AG10803 (cell line): Measurements from ENCODE around the gene SH3TC1.

ENCODE experiments used
- DNase-seq: peaks from one replicate; pipeline ENCODE4 v3.0.0; 2010; ENCODE audit warnings: low read depth
- H3K4me3 ChIP-seq: 2 replicates; pipeline ENCODE4 v1.5.1; 2011; ENCODE audit warnings: mild to moderate bottlenecking, low read length, control low read depth
- TF ChIP-seq, protein P1 (sequence below): conservative IDR thresholded peaks from 2 replicates; pipeline ENCODE4 v1.5.1; 2011; ENCODE audit warnings: mild to moderate bottlenecking, low read length, control low read depth, inconsistent platforms

SH3TC1 gene

DNA sequence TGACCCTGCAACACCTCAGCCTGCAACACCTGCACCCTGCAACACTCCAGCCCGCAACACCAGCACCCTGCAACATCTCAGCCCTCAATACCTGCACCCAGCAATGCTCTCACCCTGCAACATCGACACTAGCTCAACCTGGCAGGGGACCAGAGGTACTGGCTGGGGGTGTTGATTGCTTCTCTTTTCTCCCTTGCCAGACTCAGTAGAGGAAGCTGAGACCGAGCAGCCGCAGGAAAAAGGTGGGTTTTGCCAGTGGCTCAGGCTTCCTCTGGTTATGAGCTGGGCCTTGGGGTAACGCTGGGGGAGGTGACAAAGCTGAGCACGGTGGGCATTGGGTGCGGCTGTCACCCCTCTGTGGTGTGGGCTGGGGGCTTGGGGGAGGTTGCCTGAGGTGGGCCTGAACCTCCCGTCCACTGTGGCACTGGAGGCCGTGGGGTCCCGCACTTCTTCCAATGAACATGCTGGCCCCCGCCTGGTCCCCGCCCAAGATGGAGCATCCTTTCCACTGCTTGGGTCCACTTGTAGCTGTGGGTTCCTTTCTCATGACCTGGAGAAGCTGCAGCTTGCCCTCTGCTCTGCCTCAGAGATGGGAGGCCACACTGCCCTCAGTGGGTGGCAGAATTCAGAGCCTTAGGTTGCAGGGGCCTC is 26.0 kb downstream of the SH3TC1 start:
- H3K4me3 ChIP-seq = no peak overlapping the region
- TF ChIP-seq, protein P1, sequence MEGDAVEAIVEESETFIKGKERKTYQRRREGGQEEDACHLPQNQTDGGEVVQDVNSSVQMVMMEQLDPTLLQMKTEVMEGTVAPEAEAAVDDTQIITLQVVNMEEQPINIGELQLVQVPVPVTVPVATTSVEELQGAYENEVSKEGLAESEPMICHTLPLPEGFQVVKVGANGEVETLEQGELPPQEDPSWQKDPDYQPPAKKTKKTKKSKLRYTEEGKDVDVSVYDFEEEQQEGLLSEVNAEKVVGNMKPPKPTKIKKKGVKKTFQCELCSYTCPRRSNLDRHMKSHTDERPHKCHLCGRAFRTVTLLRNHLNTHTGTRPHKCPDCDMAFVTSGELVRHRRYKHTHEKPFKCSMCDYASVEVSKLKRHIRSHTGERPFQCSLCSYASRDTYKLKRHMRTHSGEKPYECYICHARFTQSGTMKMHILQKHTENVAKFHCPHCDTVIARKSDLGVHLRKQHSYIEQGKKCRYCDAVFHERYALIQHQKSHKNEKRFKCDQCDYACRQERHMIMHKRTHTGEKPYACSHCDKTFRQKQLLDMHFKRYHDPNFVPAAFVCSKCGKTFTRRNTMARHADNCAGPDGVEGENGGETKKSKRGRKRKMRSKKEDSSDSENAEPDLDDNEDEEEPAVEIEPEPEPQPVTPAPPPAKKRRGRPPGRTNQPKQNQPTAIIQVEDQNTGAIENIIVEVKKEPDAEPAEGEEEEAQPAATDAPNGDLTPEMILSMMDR = no peak
- no peak for DNase-seq

DNA sequence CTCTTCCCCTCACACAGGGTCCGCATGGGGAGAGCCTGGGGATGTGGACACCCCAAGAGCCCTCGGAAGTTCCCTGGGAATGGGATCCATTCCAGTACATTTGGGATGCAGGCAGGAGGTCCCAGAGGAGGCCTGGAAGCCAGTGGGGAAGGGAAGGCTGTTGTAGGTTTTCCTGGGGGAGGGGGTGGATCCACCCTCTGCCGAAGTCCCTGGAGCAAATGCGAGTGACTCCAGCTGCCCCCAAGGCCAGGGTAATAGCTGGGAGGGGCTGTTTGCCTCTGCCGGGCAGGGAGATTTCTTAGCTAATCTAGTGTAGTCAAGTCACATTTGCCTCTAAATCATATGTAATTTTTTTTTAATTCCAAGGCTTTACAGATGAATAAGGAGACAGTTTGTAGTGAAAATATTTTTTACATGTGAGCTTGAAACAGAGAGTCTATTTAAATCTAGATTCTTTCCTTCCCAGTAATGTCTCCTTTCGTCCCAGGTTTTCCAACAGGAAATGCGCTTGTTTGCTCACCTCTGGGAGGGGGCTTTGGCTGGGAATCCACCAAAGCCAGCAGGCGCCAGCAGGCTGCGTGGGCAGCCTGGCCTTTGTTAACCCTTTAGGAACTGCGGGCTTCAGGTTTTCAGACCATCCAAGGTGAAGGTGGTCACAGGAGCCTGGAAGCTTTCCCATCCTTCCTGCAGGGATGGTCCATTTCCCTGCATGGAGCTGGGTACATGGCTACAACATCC is 26.8 kb downstream of the SH3TC1 start:
- DNase-seq = no peak
- no peak overlapping the region for H3K4me3 ChIP-seq
- TF ChIP-seq, protein P1 = no peak

DNA sequence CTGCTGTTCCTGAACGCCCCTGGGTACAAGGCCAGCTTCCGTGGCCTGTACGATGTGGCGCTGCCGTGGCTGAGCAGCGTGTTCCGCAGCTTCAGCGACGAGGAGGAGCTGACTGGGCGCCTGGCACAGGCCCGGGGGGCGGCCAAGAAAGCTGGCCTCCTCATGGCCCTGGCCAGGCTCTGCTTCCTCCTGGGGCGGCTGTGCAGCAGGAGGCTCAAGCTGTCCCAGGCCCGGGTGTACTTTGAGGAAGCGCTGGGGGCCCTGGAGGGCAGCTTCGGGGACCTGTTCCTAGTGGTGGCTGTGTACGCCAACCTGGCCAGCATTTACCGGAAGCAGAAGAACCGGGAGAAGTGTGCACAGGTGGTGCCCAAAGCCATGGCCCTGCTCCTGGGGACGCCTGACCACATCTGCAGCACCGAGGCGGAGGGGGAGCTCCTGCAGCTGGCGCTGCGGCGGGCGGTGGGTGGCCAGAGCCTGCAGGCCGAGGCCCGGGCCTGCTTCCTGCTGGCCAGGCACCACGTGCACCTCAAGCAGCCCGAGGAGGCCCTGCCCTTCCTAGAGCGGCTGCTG is 28.2 kb downstream of the SH3TC1 start:
- DNase-seq = no peak
- no peak overlapping the region for H3K4me3 ChIP-seq
- TF ChIP-seq, protein P1 = no peak

- TF ChIP-seq, protein P1 = no peak
- H3K4me3 ChIP-seq = no peak overlapping the region
- DNase-seq = no peak
Measured at GRCh38 chr4:8227771-8228318, 28.8 kb downstream of the SH3TC1 start.

- DNase-seq = peak; percentile 84
- H3K4me3 ChIP-seq = no peak overlapping the region
- TF ChIP-seq, protein P1 = no peak
Measured at GRCh38 chr4:8228319-8229250, 29.5 kb downstream of the SH3TC1 start.

- TF ChIP-seq, protein P1 = no peak
- no peak for DNase-seq
- no peak overlapping the region for H3K4me3 ChIP-seq
Measured at GRCh38 chr4:8229331-8229975, 30.4 kb downstream of the SH3TC1 start.
